ENCODE measurements around the gene ZSCAN10. TPM values are rescaled to one million over a fixed set of nuclear protein-coding genes. Genes with fewer than 3 reads are reported as not detected.

ZSCAN10 gene
- total and polyA plus RNA-seq, 2 of the 13 experiments (the other 11 are each of a cell fraction or from before 2014, with no cell fraction given) = not detected

GRCh38 chr16:3106205-3106928 lies 7.3 kb upstream of the ZSCAN10 start (continued):
- no peak for TF ChIP-seq BCLAF1 (IDR thresholded peaks at IDR 0.05)
- no peak for TF ChIP-seq AKAP8 (CRISPR knock-in tag; IDR thresholded peaks at IDR 0.05)
- no peak; the same call in 1 of the 2 replicates for TF ChIP-seq MIER2 (CRISPR knock-in tag; IDR thresholded peaks at IDR 0.05)
- TF ChIP-seq HNF4G (IDR thresholded peaks at IDR 0.05; ENCODE audit: borderline replicate concordance, low read depth, low read length) = peak; percentile 26; the same call in 1 of the 2 replicates
- 0 out of 2 replicates have a peak, but pooled peaks have one; percentile 45 for TF ChIP-seq HNF4G (CRISPR knock-in tag; IDR thresholded peaks at IDR 0.05; ENCODE audit: borderline replicate concordance, low read depth)
- no peak for TF ChIP-seq BRF2 (CRISPR knock-in tag; IDR thresholded peaks at IDR 0.05)
- no peak for TF ChIP-seq NR3C1 (CRISPR knock-in tag; IDR thresholded peaks at IDR 0.05)
- TF ChIP-seq SIX4 (CRISPR knock-in tag; IDR thresholded peaks at IDR 0.05) = 0 out of 2 replicates have a peak, but pooled peaks have one; percentile 24
- no peak for TF ChIP-seq IKZF1 (IDR thresholded peaks at IDR 0.05)
- peak; percentile 34; the same call in 1 of the 2 replicates for TF ChIP-seq TCF7 (IDR thresholded peaks at IDR 0.05; ENCODE audit: low read depth)
- peak; percentile 69; the same call in 1 of the 2 replicates for TF ChIP-seq ZNF607 (CRISPR knock-in tag; IDR thresholded peaks at IDR 0.05; ENCODE audit: borderline replicate concordance)
- peak; percentile 50; the same call in 1 of the 2 replicates for TF ChIP-seq KDM3A (CRISPR knock-in tag; IDR thresholded peaks at IDR 0.05; ENCODE audit: low read depth)
- TF ChIP-seq PTBP1 (IDR thresholded peaks at IDR 0.05; ENCODE audit: low read depth, low read length, poor library complexity, severe bottlenecking) = no peak
- no peak for TF ChIP-seq ZNF704 (CRISPR knock-in tag; IDR thresholded peaks at IDR 0.05; ENCODE audit: borderline replicate concordance)
- no peak for TF ChIP-seq HMG20B (CRISPR knock-in tag; conservative IDR thresholded peaks at IDR 0.05)
- no peak for TF ChIP-seq ZKSCAN5 (CRISPR knock-in tag; IDR thresholded peaks at IDR 0.05)
- no peak for TF ChIP-seq PREB (CRISPR knock-in tag; IDR thresholded peaks at IDR 0.05)
- no peak for TF ChIP-seq AKNA (CRISPR knock-in tag; IDR thresholded peaks at IDR 0.05; ENCODE audit: borderline replicate concordance)
- TF ChIP-seq MEF2D (CRISPR knock-in tag; IDR thresholded peaks at IDR 0.05) = peak; percentile 69
